Measurements from ENCODE around the gene P2RX2. TPM values are rescaled to one million over a fixed set of nuclear protein-coding genes. Genes with fewer than 3 reads are reported as not detected.
A peak's percentile ranks its signal among the peaks of the same experiment; 100 is the strongest.

Gene P2RX2
- total and polyA plus RNA-seq, 12 donors, result not detected

DNA sequence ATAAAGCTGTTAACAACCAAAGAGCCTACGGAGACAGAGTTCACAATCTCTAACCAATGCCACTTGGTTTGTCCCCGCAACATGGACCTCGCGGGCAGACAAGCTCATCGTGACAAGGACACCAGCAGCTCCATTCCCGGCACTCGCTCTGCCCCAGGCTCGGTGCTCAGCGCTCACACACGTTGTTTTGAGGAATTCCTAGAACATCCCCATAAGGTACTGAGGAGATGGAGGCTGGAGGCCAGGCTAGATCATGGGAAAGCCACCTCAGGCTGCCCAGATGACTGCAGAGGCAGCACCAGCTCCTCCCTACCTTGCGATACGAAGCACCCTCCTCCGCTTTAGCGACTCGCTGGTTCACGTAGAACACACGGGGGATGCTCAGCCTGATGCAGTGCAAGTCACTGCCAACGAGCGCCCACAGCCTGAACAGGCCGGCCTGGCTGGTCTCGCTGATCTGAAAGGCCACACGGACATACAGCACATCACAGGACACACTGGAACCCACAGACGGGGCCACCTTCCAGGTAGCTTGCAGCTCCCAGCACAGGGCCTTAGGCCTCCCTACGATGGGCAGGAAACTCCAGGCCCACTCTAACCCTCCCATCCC, 30.1 kb downstream of the P2RX2 start:
- no peaks in the 10 kb centered on the region for H3K9me3 ChIP-seq
- no peaks in the 10 kb centered on the region for H3K27me3 ChIP-seq
- ATAC-seq (peak in 1 of 8 donors; percentile 38), DNase-seq (no peak)
- H3K27ac ChIP-seq, result no peak overlapping the region
- no peaks in the 10 kb centered on the region for H3K4me1 ChIP-seq
- H3K4me3 ChIP-seq, result no peak overlapping the region
- intact Hi-C loops (cut with DNase I), result no loop called here
- H3K36me3 ChIP-seq, result peaks cover 0 to 87% (median 15%) of the 10 kb centered on the region in 9 donors
- TF ChIP-seq, protein P1, sequence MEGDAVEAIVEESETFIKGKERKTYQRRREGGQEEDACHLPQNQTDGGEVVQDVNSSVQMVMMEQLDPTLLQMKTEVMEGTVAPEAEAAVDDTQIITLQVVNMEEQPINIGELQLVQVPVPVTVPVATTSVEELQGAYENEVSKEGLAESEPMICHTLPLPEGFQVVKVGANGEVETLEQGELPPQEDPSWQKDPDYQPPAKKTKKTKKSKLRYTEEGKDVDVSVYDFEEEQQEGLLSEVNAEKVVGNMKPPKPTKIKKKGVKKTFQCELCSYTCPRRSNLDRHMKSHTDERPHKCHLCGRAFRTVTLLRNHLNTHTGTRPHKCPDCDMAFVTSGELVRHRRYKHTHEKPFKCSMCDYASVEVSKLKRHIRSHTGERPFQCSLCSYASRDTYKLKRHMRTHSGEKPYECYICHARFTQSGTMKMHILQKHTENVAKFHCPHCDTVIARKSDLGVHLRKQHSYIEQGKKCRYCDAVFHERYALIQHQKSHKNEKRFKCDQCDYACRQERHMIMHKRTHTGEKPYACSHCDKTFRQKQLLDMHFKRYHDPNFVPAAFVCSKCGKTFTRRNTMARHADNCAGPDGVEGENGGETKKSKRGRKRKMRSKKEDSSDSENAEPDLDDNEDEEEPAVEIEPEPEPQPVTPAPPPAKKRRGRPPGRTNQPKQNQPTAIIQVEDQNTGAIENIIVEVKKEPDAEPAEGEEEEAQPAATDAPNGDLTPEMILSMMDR (IDR thresholded peaks at IDR 0.05), result no peak
- 95 to 97% methylated on average over 24 of the region's 24 CpGs for WGBS, 2 donors

DNA sequence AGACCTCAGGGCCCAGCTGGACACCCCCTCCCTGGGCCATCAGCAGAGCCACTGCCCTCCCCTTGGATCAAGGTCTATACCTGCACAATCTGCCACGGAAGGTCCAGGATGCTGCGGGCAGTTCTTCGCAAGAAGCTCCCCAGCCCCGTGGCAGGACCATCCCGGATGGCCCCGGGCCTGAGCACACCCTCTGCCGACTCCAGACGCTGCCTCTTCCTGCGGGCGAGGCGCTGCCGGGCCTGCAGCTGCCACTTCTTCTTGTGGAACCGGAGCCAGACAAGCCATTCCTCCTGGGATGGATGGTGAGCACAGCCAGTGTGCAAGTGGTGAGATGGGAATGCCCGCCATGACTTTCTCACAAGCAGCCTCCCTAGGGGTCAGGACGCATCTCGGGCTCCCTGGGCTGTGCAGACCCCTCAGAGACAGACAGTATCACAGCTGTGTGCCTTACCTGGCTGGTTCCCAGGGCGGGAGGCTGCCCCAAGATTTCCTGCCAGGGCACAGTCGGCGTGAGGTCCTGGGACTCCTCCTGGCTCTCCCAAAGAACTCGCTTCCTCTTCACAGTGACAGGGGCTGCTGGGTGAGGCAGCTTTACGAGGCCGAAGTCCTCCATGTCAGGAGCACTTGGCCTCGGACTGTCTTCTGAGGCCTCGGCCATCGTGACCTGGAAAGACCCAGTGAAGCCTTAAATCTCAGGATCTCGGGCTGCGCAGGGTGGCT, 30.8 kb downstream of the P2RX2 start:
- Histone ChIP-seq H3K36me3 (peaks cover 0 to 87% (median 22%) of the 10 kb centered on the region in 9 donors), H3K4me3 (no peak overlapping the region), H3K4me1 (no peaks in the 10 kb centered on the region), H3K9me3 (no peaks in the 10 kb centered on the region), H3K27me3 (no peaks in the 10 kb centered on the region), H3K27ac (no peak overlapping the region)
- intact Hi-C loops (cut with DNase I), result no loop called here
- ATAC-seq (peak in 1 of 8 donors; percentile 10), DNase-seq (no peak)
- TF ChIP-seq, protein P1 (IDR thresholded peaks at IDR 0.05), result no peak
- WGBS, 2 donors, result 94 to 95% methylated on average over 26 to 27 of the region's 27 CpGs

GRCh38 chr12:132651444-132652100, 33.0 kb downstream of the P2RX2 start:
- TF ChIP-seq, protein P1 (IDR thresholded peaks at IDR 0.05), result no peak
- H3K9me3 ChIP-seq, result no peaks in the 10 kb centered on the region
- intact Hi-C loops (cut with DNase I), result no loop called here
- peaks cover 0 to 95% (median 31%) of the 10 kb centered on the region in 9 donors for H3K36me3 ChIP-seq
- H3K4me3 ChIP-seq, result no peak overlapping the region
- no peaks in the 10 kb centered on the region for H3K4me1 ChIP-seq
- no peak for DNase-seq
- no peaks in the 10 kb centered on the region for H3K27me3 ChIP-seq
- WGBS, 2 donors, result 81 to 85% methylated on average over 9 of the region's 9 CpGs
- H3K27ac ChIP-seq, result no peak overlapping the region
- no peak for ATAC-seq

DNA sequence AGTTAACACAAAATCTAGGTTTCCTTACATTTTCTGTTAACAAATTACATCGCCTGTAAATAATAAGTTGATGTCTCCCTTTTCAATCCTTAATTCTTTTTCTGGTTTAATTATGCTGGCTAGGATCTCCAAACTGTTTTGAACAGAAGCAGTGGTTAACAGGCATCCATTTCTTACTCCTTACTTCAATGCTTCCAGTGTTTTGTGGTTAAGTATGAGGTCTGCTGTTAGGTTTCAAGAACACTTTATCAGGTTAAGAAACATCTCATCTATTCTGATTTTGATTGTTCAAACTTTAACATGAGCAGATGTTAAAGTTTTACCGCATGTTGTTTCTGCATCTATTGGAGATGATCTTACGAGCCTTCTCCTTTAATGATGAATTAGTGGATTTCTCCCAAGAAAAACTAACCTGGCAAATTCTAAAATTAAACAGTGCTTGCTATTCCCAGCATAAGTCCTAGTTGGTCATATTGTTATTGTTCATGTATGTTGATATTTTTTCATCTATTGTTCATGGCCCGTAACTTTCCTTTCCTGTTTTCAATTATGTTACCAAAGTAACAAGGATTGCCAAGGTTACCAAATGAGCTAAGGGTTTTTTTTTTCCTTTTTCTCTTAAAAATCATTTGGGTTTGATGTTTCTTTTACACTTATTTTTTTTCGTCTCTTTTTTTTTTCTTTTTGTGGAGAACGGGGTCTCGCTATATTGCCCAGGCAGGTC, 35.2 kb downstream of the P2RX2 start:
- ATAC-seq, result no peak
- intact Hi-C loops (cut with DNase I), result no loop called here
- 87% methylated on average over 7 of the region's 7 CpGs for WGBS, 2 donors

More for the DNA sequence above, 35.2 kb downstream of the P2RX2 start:
- DNase-seq, result no peak
- Histone ChIP-seq H3K4me3 (no peak overlapping the region), H3K36me3 (peaks cover 0 to 95% (median 40%) of the 10 kb centered on the region in 9 donors), H3K27ac (peak overlapping the region in 1 of 10 donors; percentile 51), H3K27me3 (no peaks in the 10 kb centered on the region), H3K9me3 (no peaks in the 10 kb centered on the region), H3K4me1 (no peaks in the 10 kb centered on the region)
- TF ChIP-seq, protein P1 (IDR thresholded peaks at IDR 0.05), result no peak
